HG02884 (cell line): Measurements from ENCODE around the gene SRSF5.

ENCODE experiments used
- ATAC-seq: cut with Tn5 transposase; IDR thresholded peaks from one replicate; pipeline ENCODE4 v1.9.1; 2021; ENCODE audit warnings: mild to moderate bottlenecking, moderate library complexity; ENCODE audit not compliant: unreplicated experiment

The SRSF5 gene

GRCh38 chr14:69769623-69770022 is 2.7 kb downstream of the SRSF5 start:
- no peak for ATAC-seq

- no peak for ATAC-seq
These were observed 3.6 kb downstream of the SRSF5 start for GRCh38 chr14:69770559-69770958.

GRCh38 chr14:69771136-69771535 is 4.2 kb downstream of the SRSF5 start:
- no peak for ATAC-seq

- ATAC-seq = no peak
These were observed 5.4 kb downstream of the SRSF5 start for GRCh38 chr14:69772082-69773017.

GRCh38 chr14:69773571-69774276 is 6.8 kb downstream of the SRSF5 start:
- no peak for ATAC-seq

- ATAC-seq = no peak
These were observed 8.1 kb downstream of the SRSF5 start for GRCh38 chr14:69775012-69775411.

- no peak for ATAC-seq
These were observed 10.0 kb downstream of the SRSF5 start for GRCh38 chr14:69776875-69777453.

- ATAC-seq = no peak
These were observed 12.1 kb downstream of the SRSF5 start for GRCh38 chr14:69779088-69779487.

GRCh38 chr14:69780092-69780491 is 13.2 kb downstream of the SRSF5 start:
- no peak for ATAC-seq

- ATAC-seq = no peak
These were observed 14.0 kb downstream of the SRSF5 start for GRCh38 chr14:69780952-69781351.

- ATAC-seq = no peak
These were observed 18.0 kb downstream of the SRSF5 start for GRCh38 chr14:69784942-69785341.

GRCh38 chr14:69786603-69787002 is 19.7 kb downstream of the SRSF5 start:
- ATAC-seq = no peak

- no peak for ATAC-seq
These were observed 22.2 kb downstream of the SRSF5 start for GRCh38 chr14:69789118-69789640.

- no peak for ATAC-seq
These were observed 26.0 kb downstream of the SRSF5 start for GRCh38 chr14:69792887-69793421.

GRCh38 chr14:69794791-69795190 is 27.8 kb downstream of the SRSF5 start:
- no peak for ATAC-seq

- ATAC-seq = no peak
These were observed 28.7 kb downstream of the SRSF5 start for GRCh38 chr14:69795691-69796090.

- no peak for ATAC-seq
These were observed 30.0 kb downstream of the SRSF5 start, which contains the start of gene SLC10A1 for GRCh38 chr14:69796797-69797500. Gene SLC10A1 (minus strand): TSS chr14:69797241. CDS start chr14:69797155, 86 bp downstream.

GRCh38 chr14:69797573-69798338 is 30.8 kb downstream of the SRSF5 start:
- no peak for ATAC-seq

GRCh38 chr14:69798339-69798735 is 31.4 kb downstream of the SRSF5 start:
- no peak for ATAC-seq

GRCh38 chr14:69803753-69804152 is 36.8 kb downstream of the SRSF5 start:
- ATAC-seq = no peak
